Motor neuron (in vitro differentiated cells): ENCODE data around the gene STX5. TPM values are rescaled to one million over a fixed set of nuclear protein-coding genes. Genes with fewer than 3 reads are reported as not detected.
"Not testable (repeated sequence)": the region's sequence is repeated elsewhere in the genome, so short reads cannot be mapped to it uniquely, and the experiment has no call there.

Experiments
- ATAC-seq, 8 experiments: fragments of 200-7000 bp; cut with Tn5 transposase; replicated peaks in 6 of 8; 2 replicates each; pipeline ENCODE4 v1.8.0; 2021; ENCODE audit warnings: mild to moderate bottlenecking in 8 of 8, moderate library complexity in 8 of 8
- H3K27ac ChIP-seq, 2 donors: fragments of 250-450 bp; sonication (Bioruptor Pico); 2 replicates each; pipeline ENCODE4 v1.9.0; 2021; ENCODE audit warnings: antibody characterized with exemption in 2 of 2, mild to moderate bottlenecking in 2 of 2, moderate library complexity in 1 of 2
- H3K4me1 ChIP-seq, 2 donors: fragments of 250-450 bp; sonication (Bioruptor Pico); replicated peaks in 1 of 2; 2 replicates each; pipeline ENCODE4 v1.6.1; 2021; ENCODE audit warnings: antibody characterized with exemption in 2 of 2, mild to moderate bottlenecking in 2 of 2, moderate library complexity in 1 of 2
- H3K4me3 ChIP-seq, 5 donors: fragments of 250-450 bp; sonication (Bioruptor Pico); 2 replicates each; pipeline ENCODE4 v1.9.0; 2021; ENCODE audit warnings: antibody characterized with exemption in 5 of 5, mild to moderate bottlenecking in 5 of 5, moderate library complexity in 4 of 5
- WGBS, 10 experiments: fragments of 450-650 bp; shearing (Covaris generic); methylation state at CpG; one replicate each; pipeline ENCODE4 v1.0.0; 2022; 5-methylcytosine and 5-hydroxymethylcytosine counted together
- in situ Hi-C, 9 experiments: fragments of 400-800 bp; cut with MboI; loops; one replicate each; pipeline ENCODE4 v1.15.0; 2021; ENCODE audit warnings: low sequenced_read_pairs in 9 of 9, low pct_unique_long_range_greater_than_20kb in 2 of 9; ENCODE audit not compliant: unreplicated experiment in 9 of 9
- total RNA-seq, 8 experiments: library from RNA; unstranded; fragments of 300-600 nt; gene quantifications; 2 replicates each; pipeline versions ENCODE4 v1.2.3 to v1.2.4, GENCODE V29; 2022

Gene STX5
- total RNA-seq, 8 experiments from 2014 or later, result 26.2 to 54.3 (median 33.9) TPM

- ATAC-seq, result no peak
- H3K4me1 ChIP-seq, result peaks cover 34 to 42% of the 10 kb centered on the region in 2 donors
- 66 to 100% (median 85%) methylated on average over 1 to 5 of the region's 5 CpGs; no CpG with 5 or more reads in 2 of the 10 experiments for WGBS, 10 experiments
- in situ Hi-C loops, result no loop called here
- H3K27ac ChIP-seq, result peak overlapping the region in 1 of 2 donors; percentile 31
- H3K4me3 ChIP-seq, result no peak overlapping the region
Observed at GRCh38 chr11:62860835-62861563, 29.1 kb upstream of the STX5 start.

- Histone ChIP-seq H3K4me3 (peak overlapping the region in 1 of 5 donors; percentile 97), H3K4me1 (peaks cover 38 to 43% of the 10 kb centered on the region in 2 donors)
- ATAC-seq, result peak in 1 of 8 experiments; percentile 6
- WGBS, 10 experiments, result 6 to 100% (median 80%) methylated on average over 2 to 4 of the region's 8 CpGs; no CpG with 5 or more reads in 7 of the 10 experiments
- in situ Hi-C loops, H3K27ac ChIP-seq: not testable (repeated sequence)
Observed at GRCh38 chr11:62859281-62859703, 27.4 kb upstream of the STX5 start.

GRCh38 chr11:62858201-62858600, 26.4 kb upstream of the STX5 start:
- Histone ChIP-seq H3K4me3 (peak overlapping the region; percentile 68 to 97 (median 83)), H3K4me1 (peaks cover 49 to 54% of the 10 kb centered on the region in 2 donors), H3K27ac (no peak overlapping the region)
- in situ Hi-C loops, result no loop called here
- ATAC-seq, result no peak
- 22 to 97% (median 42%) methylated on average over 2 to 6 of the region's 7 CpGs; no CpG with 5 or more reads in 2 of the 10 experiments for WGBS, 10 experiments

- H3K27ac ChIP-seq, result no peak overlapping the region
Observed at GRCh38 chr11:62857541-62857982, 25.7 kb upstream of the STX5 start.

GRCh38 chr11:62856333-62856895, 24.6 kb upstream of the STX5 start:
- Histone ChIP-seq H3K4me3 (peak overlapping the region; percentile 68 to 97 (median 83)), H3K4me1 (peaks cover 43 to 47% of the 10 kb centered on the region in 2 donors), H3K27ac (peak overlapping the region; percentile 82 to 94)
- 0 to 6% (median 3%) methylated on average over 3 to 19 of the region's 20 CpGs for whole genome bisulfite sequencing, 10 experiments
- ATAC-seq, result peak in 7 of 8 experiments; percentile 1 to 15 (median 9)
- in situ Hi-C loops, result no loop called here

More at GRCh38 chr11:62857541-62857982, 25.7 kb upstream of the STX5 start:
- Histone ChIP-seq H3K4me1 (peaks cover 51 to 55% of the 10 kb centered on the region in 2 donors), H3K4me3 (peak overlapping the region; percentile 68 to 97 (median 83))
- in situ Hi-C loops, result no loop called here
- WGBS, 10 experiments, result 0 to 100% (median 37%) methylated on average over 1 to 2 of the region's 2 CpGs; no CpG with 5 or more reads in 4 of the 10 experiments
- ATAC-seq, result no peak

GRCh38 chr11:62855571-62856332, 23.9 kb upstream of the STX5 start:
- peak overlapping the region; percentile 82 to 94 for H3K27ac ChIP-seq
- in situ Hi-C loops, result no loop called here
- peaks cover 43 to 44% of the 10 kb centered on the region in 2 donors for H3K4me1 ChIP-seq
- ATAC-seq, result peak; percentile 82 to 96 (median 92)
- 0 to 4% (median 0%) methylated on average over 9 to 23 of the region's 54 CpGs; no CpG with 5 or more reads in 3 of the 10 experiments for WGBS, 10 experiments
- peak overlapping the region; percentile 68 to 97 (median 83) for H3K4me3 ChIP-seq

GRCh38 chr11:62854825-62855570, 23.1 kb upstream of the STX5 start:
- Histone ChIP-seq H3K27ac (peak overlapping the region; percentile 70 to 74), H3K4me1 (peaks cover 38 to 39% of the 10 kb centered on the region in 2 donors), H3K4me3 (peak overlapping the region; percentile 68 to 97 (median 83))
- ATAC-seq, result no peak
- 0 to 3% (median 0%) methylated on average over 4 to 14 of the region's 15 CpGs for WGBS, 10 experiments
- in situ Hi-C loops, result no loop called here

GRCh38 chr11:62854013-62854824, 22.4 kb upstream of the STX5 start:
- H3K4me1 ChIP-seq, result peaks cover 34 to 38% of the 10 kb centered on the region in 2 donors
- in situ Hi-C loops, result no loop called here
- 0 to 33% (median 5%) methylated on average over 2 to 7 of the region's 8 CpGs for WGBS, 10 experiments
- peak overlapping the region; percentile 68 to 97 (median 83) for H3K4me3 ChIP-seq
- ATAC-seq, result no peak
- no peak overlapping the region for H3K27ac ChIP-seq

- no peak overlapping the region for H3K27ac ChIP-seq
- 17 to 72% (median 40%) methylated on average over 2 to 6 of the region's 7 CpGs for WGBS, 10 experiments
- ATAC-seq, result no peak
- in situ Hi-C loops, result no loop called here
- peak overlapping the region in 4 of 5 donors; percentile 81 to 97 (median 84) for H3K4me3 ChIP-seq
- H3K4me1 ChIP-seq, result peaks cover 26 to 33% of the 10 kb centered on the region in 2 donors
Observed at GRCh38 chr11:62853279-62853965, 21.6 kb upstream of the STX5 start.

GRCh38 chr11:62852523-62853188, 20.8 kb upstream of the STX5 start:
- ATAC-seq, result no peak
- Histone ChIP-seq H3K4me1 (peaks cover 18 to 26% of the 10 kb centered on the region in 2 donors), H3K4me3 (no peak overlapping the region), H3K27ac (no peak overlapping the region)
- in situ Hi-C loops, result no loop called here
